ENCODE data around the gene METTL16.

Gene METTL16

GRCh38 chr17:2406903-2407790 is 104.5 kb downstream of the METTL16 start:
- no peak for DNase-seq

GRCh38 chr17:2406271-2406902 is 105.3 kb downstream of the METTL16 start:
- no peak for DNase-seq

- DNase-seq, result no peak
Observed at GRCh38 chr17:2405247-2405926, 106.3 kb downstream of the METTL16 start.

GRCh38 chr17:2403044-2403443 is 108.6 kb downstream of the METTL16 start:
- no peak for DNase-seq

GRCh38 chr17:2402544-2402943 is 109.1 kb downstream of the METTL16 start:
- DNase-seq, result no peak

- DNase-seq, result peak; percentile 77
Observed at GRCh38 chr17:2401426-2402221, 110.1 kb downstream of the METTL16 start.

GRCh38 chr17:2400877-2401425 is 110.7 kb downstream of the METTL16 start, which contains the start of gene MNT:
MNT (minus strand) TSS chr17:2401060; CDS start chr17:2400712, 348 bp downstream.
- peak; percentile 58 for DNase-seq

- DNase-seq, result no peak
Observed at GRCh38 chr17:2400474-2400866, 111.2 kb downstream of the METTL16 start.

- DNase-seq, result peak; percentile 89
Observed at GRCh38 chr17:2399572-2400473, 111.9 kb downstream of the METTL16 start.

- no peak for DNase-seq
Observed at GRCh38 chr17:2398655-2399571, 112.8 kb downstream of the METTL16 start.

GRCh38 chr17:2398182-2398581 is 113.5 kb downstream of the METTL16 start:
- no peak for DNase-seq

GRCh38 chr17:2397247-2398171 is 114.2 kb downstream of the METTL16 start:
- DNase-seq, result no peak

GRCh38 chr17:2396568-2397246 is 115.0 kb downstream of the METTL16 start:
- peak; percentile 99 for DNase-seq

GRCh38 chr17:2396192-2396567 is 115.5 kb downstream of the METTL16 start:
- no peak for DNase-seq

- DNase-seq, result no peak
Observed at GRCh38 chr17:2395258-2396181, 116.2 kb downstream of the METTL16 start.

GRCh38 chr17:2394775-2395201 is 116.9 kb downstream of the METTL16 start:
- no peak for DNase-seq

All from cortex of kidney (tissue), 1 donor.